Mucosa of descending colon (tissue), 3 donors: ENCODE data around the gene CRTAC1. TPM values are rescaled to one million over a fixed set of nuclear protein-coding genes. Genes with fewer than 3 reads are reported as not detected.

Source experiments
- ATAC-seq: fragments of 200-7000 bp; cut with Tn5 transposase; one replicate; pipeline ENCODE4 v1.9.1; 2020; ENCODE audit warnings: mild to moderate bottlenecking, moderate library complexity
- DNase-seq, 3 donors: peaks; one replicate each; pipeline ENCODE4 v3.0.0-alpha.2; 2020
- H3K36me3 ChIP-seq: fragments of 200-600 bp; one replicate; pipeline ENCODE4 v1.8.0; 2021; ENCODE audit warnings: low read depth, mild to moderate bottlenecking
- H3K4me1 ChIP-seq: fragments of 200-600 bp; one replicate; pipeline ENCODE4 v1.8.0; 2021; ENCODE audit warnings: low read depth, mild to moderate bottlenecking
- H3K4me3 ChIP-seq: fragments of 200-600 bp; one replicate; pipeline ENCODE4 v1.8.0; 2021; ENCODE audit warnings: mild to moderate bottlenecking
- H3K9me3 ChIP-seq: fragments of 200-600 bp; one replicate; pipeline ENCODE4 v1.8.0; 2021; ENCODE audit warnings: mild to moderate bottlenecking
- intact Hi-C, 2 donors: fragments of 100-400 bp; cut with DNase I in 1 of 2; cut with micrococcal nuclease in 1 of 2; formaldehyde crosslinking; loops; one replicate each; pipeline versions ENCODE4 v1.11.0 to v1.11.1; 2022; cut with DNase I, micrococcal nuclease
- total RNA-seq, 3 donors: library from RNA; stranded (reverse); fragmentation: NEBNext Ultra II Directional in 2 of 3; extraction: Animal tissue kit (Norgen Biotek cat#: 25700) in 2 of 3; gene quantifications; one replicate each; pipeline versions ENCODE4 v1.2.1 to v1.2.4, GENCODE V29; 2021 to 2023
- TF ChIP-seq, protein P1 (sequence below): fragments of 200-600 bp; IDR thresholded peaks from one replicate; pipeline ENCODE4 v1.8.0; 2022; ENCODE audit warnings: antibody characterized with exemption, mild to moderate bottlenecking
- donor health status: DM: no; HTN: no; CAD: no; lungs with moderate emphysema.
- donor health status: DM: no; HTN: no; CAD: no.
- donor health status: DM: no; HTN: yes; CAD: no.

The CRTAC1 gene
- total RNA-seq, 3 donors from 2014 or later, result 0.17 to 8.8 (median 1.0) TPM

GRCh38 chr10:97825020-97825760 lies 205.2 kb downstream of the CRTAC1 start:
- DNase-seq, result no peak
- Histone ChIP-seq H3K36me3 (no peaks in the 10 kb centered on the region), H3K9me3 (no peaks in the 10 kb centered on the region), H3K4me3 (no peak overlapping the region), H3K4me1 (no peaks in the 10 kb centered on the region)
- intact Hi-C loops, result no loop called here
- TF ChIP-seq, protein P1, sequence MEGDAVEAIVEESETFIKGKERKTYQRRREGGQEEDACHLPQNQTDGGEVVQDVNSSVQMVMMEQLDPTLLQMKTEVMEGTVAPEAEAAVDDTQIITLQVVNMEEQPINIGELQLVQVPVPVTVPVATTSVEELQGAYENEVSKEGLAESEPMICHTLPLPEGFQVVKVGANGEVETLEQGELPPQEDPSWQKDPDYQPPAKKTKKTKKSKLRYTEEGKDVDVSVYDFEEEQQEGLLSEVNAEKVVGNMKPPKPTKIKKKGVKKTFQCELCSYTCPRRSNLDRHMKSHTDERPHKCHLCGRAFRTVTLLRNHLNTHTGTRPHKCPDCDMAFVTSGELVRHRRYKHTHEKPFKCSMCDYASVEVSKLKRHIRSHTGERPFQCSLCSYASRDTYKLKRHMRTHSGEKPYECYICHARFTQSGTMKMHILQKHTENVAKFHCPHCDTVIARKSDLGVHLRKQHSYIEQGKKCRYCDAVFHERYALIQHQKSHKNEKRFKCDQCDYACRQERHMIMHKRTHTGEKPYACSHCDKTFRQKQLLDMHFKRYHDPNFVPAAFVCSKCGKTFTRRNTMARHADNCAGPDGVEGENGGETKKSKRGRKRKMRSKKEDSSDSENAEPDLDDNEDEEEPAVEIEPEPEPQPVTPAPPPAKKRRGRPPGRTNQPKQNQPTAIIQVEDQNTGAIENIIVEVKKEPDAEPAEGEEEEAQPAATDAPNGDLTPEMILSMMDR, result no peak
- no peak for ATAC-seq

DNA sequence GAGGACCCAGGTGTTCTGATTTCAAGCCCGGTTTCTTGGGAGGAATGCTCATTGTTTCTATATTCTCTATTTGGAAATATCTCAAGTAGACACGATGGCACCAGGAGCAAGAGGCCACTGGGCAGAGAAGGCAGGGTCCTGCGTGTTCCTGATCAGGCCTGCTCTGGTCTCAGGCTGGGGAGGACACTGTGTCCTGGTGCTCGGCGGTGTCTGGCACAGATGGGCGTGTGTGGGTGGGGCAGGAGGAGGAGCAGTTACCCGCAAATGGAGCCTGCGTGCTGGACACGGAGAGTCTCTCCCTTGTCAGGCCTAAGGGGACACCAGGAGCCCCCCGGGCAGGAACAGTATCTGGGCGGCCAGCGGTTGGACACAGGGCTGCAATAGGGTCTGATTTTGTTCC lies 206.7 kb downstream of the CRTAC1 start:
- TF ChIP-seq, protein P1, result no peak
- Histone ChIP-seq H3K4me3 (no peak overlapping the region), H3K36me3 (no peaks in the 10 kb centered on the region), H3K9me3 (no peaks in the 10 kb centered on the region), H3K4me1 (no peaks in the 10 kb centered on the region)
- peak; percentile 64 for ATAC-seq
- intact Hi-C loops, result no loop called here
- DNase-seq, result peak in 1 of 3 donors; percentile 13

- intact Hi-C loops, result no loop called here
- TF ChIP-seq, protein P1, result no peak
- DNase-seq (no peak), ATAC-seq (no peak)
- no peak overlapping the region for H3K4me3 ChIP-seq
- no peaks in the 10 kb centered on the region for H3K9me3 ChIP-seq
- no peaks in the 10 kb centered on the region for H3K4me1 ChIP-seq
- H3K36me3 ChIP-seq, result no peaks in the 10 kb centered on the region
Measured at GRCh38 chr10:97822261-97822687, 208.1 kb downstream of the CRTAC1 start.

DNA sequence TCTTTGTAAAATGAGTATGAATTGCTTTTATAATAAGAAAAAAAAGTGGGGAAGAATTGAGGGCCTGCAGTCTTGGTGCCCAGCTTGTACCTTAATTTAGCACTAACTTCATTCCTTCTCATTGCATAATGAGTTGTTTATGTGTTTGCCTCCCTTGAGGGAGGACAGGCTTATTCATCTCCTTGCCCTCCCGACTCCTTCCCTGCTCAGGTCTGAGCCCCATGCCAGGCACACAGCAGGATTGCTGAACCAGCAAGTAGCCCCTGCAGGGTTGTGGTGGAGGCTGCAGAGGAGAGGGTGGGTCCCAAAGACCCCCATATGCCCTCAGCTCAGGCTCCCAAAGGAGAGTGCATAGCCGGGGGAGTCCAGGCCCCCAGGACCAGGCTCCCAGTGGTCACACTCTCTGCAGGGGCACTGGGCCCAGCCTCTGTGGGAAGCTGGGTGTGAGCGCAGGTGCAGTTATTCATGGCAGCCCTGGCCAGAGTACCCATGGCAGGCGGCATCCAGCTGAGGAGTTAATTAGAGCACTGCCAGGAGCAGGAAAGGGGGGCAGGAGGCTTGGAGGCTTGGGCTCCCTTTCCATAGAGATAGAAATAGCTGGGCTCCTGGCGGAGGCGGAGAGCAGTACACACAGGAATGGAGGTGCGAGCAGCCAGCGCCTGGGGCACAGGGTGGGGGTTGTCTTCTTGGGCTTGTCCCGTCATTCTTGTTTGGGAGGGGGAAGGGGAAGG lies 208.9 kb downstream of the CRTAC1 start:
- Histone ChIP-seq H3K4me3 (no peak overlapping the region), H3K9me3 (no peaks in the 10 kb centered on the region), H3K36me3 (no peaks in the 10 kb centered on the region), H3K4me1 (no peaks in the 10 kb centered on the region)
- no peak for DNase-seq
- TF ChIP-seq, protein P1, result no peak
- intact Hi-C loops, result no loop called here
- ATAC-seq, result no peak

- H3K9me3 ChIP-seq, result no peaks in the 10 kb centered on the region
- DNase-seq, result no peak
- H3K4me1 ChIP-seq, result no peaks in the 10 kb centered on the region
- no peak for ATAC-seq
- H3K36me3 ChIP-seq, result no peaks in the 10 kb centered on the region
- no peak overlapping the region for H3K4me3 ChIP-seq
- intact Hi-C loops, result no loop called here
- TF ChIP-seq, protein P1, result no peak
Measured at GRCh38 chr10:97820096-97820704, 210.2 kb downstream of the CRTAC1 start.
